ENCODE results near the gene NME7.

Gene NME7

DNA sequence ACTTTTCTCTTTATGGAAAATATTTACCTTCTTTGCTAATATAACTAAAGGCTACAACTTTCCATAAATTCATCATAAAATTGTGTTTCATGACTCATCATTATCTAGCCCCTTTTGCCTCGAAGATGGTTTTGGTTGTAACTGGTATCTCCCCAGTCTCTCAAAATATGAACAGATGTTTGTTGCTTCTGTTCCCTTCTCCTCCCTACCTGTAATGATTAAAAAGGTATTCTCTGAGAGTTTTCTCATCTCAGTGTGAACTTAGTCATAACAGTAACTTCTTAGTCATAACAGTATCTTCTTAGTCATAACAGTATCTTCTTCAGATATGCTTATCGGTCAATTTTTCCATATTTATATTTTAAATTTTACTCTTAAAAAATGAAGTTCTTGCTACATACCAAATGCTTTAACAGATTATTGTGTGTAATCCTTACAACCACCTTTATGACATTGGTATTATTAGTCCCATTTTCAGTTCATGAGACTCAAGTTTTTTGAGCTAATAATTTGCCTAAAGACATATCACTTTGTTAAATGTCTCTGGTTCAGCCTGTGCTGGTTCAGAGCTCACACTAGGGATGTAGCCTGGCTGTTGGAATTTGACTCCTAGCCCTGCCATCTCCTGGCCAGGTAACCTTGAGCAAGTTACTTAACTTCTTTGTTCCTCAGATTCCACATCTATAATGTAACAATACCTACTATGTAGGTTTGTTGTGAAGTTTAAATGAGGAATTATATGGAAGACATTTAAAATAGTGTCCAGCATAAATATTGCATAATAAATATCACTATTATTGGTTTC is 228.5 kb downstream of the NME7 start:
- Histone ChIP-seq H3K27me3 (no peaks in the 10 kb centered on the region), H3K36me3 (no peaks in the 10 kb centered on the region), H3K4me3 (no peak overlapping the region), H3K27ac (no peak overlapping the region), H3K4me1 (no peaks in the 10 kb centered on the region), H3K9me3 (no peaks in the 10 kb centered on the region)
- intact Hi-C loops (cut with DNase I; ENCODE audit: low total_unique reads): no loop called here
- DNase-seq: no peak
- TF ChIP-seq, protein P1, sequence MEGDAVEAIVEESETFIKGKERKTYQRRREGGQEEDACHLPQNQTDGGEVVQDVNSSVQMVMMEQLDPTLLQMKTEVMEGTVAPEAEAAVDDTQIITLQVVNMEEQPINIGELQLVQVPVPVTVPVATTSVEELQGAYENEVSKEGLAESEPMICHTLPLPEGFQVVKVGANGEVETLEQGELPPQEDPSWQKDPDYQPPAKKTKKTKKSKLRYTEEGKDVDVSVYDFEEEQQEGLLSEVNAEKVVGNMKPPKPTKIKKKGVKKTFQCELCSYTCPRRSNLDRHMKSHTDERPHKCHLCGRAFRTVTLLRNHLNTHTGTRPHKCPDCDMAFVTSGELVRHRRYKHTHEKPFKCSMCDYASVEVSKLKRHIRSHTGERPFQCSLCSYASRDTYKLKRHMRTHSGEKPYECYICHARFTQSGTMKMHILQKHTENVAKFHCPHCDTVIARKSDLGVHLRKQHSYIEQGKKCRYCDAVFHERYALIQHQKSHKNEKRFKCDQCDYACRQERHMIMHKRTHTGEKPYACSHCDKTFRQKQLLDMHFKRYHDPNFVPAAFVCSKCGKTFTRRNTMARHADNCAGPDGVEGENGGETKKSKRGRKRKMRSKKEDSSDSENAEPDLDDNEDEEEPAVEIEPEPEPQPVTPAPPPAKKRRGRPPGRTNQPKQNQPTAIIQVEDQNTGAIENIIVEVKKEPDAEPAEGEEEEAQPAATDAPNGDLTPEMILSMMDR (IDR thresholded peaks at IDR 0.05): no peak

DNA sequence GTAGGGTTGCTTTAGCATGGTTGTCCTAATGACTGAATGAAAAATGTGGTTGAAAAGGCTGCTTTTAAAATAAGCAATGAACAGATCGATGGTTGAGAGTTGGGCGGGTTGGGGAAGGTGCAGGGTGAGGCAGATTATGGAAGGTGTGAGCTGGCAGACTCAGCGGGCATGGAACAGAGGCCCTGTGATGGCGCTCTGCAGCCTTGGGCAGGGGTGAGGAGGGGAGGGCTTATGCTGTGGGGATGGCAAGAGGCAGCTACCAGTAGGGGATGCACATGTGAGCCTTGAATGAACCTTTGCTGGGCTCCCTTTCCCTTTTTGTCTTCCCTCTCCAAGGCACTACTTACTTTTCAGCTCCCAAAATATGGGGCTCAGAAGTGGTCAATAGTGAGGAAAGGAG is 230.2 kb downstream of the NME7 start:
- Histone ChIP-seq H3K27me3 (no peaks in the 10 kb centered on the region), H3K4me3 (no peak overlapping the region), H3K9me3 (no peaks in the 10 kb centered on the region), H3K36me3 (no peaks in the 10 kb centered on the region), H3K27ac (no peak overlapping the region), H3K4me1 (no peaks in the 10 kb centered on the region)
- DNase-seq: no peak
- intact Hi-C loops (cut with DNase I; ENCODE audit: low total_unique reads): no loop called here
- TF ChIP-seq, protein P1 (IDR thresholded peaks at IDR 0.05): no peak

GRCh38 chr1:169133801-169134502 is 233.6 kb downstream of the NME7 start:
- H3K9me3 ChIP-seq: no peaks in the 10 kb centered on the region
- no peak overlapping the region for H3K27ac ChIP-seq
- intact Hi-C loops (cut with DNase I; ENCODE audit: low total_unique reads): no loop called here
- no peaks in the 10 kb centered on the region for H3K27me3 ChIP-seq
- peaks cover 0 to 3% (median 1%) of the 10 kb centered on the region in 3 donors for H3K36me3 ChIP-seq
- H3K4me3 ChIP-seq: no peak overlapping the region
- DNase-seq: no peak
- H3K4me1 ChIP-seq: peaks cover 0 to 9% (median 0%) of the 10 kb centered on the region in 4 donors
- TF ChIP-seq, protein P1 (IDR thresholded peaks at IDR 0.05): no peak

DNA sequence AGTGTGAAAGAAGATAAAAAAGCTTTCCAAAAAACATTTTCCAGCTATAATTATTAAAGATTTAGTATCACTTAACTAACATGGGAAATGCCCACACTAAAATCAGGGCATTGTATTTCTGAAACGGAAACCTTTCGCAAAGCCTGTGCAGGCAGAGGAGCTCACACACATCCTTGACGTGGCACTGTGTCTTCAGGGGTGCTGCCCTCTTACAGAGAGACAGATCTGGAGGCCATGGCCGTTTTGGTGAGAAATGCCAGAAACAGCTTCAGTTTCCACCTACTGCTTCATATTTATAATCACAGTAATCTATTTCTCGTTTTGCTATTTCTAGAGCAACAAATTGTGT is 234.4 kb downstream of the NME7 start:
- DNase-seq: no peak
- H3K9me3 ChIP-seq: no peaks in the 10 kb centered on the region
- TF ChIP-seq, protein P1 (IDR thresholded peaks at IDR 0.05): no peak
- H3K27ac ChIP-seq: no peak overlapping the region
- no peaks in the 10 kb centered on the region for H3K27me3 ChIP-seq
- intact Hi-C loops (cut with DNase I; ENCODE audit: low total_unique reads): no loop called here
- H3K4me1 ChIP-seq: peaks cover 0 to 9% (median 0%) of the 10 kb centered on the region in 4 donors
- no peak overlapping the region for H3K4me3 ChIP-seq
- H3K36me3 ChIP-seq: peaks cover 0 to 9% (median 3%) of the 10 kb centered on the region in 3 donors

GRCh38 chr1:169132512-169133227 is 234.9 kb downstream of the NME7 start:
- intact Hi-C loops (cut with DNase I; ENCODE audit: low total_unique reads): no loop called here
- H3K27me3 ChIP-seq: no peaks in the 10 kb centered on the region
- TF ChIP-seq, protein P1 (IDR thresholded peaks at IDR 0.05): no peak
- H3K36me3 ChIP-seq: peaks cover 0 to 12% (median 3%) of the 10 kb centered on the region in 3 donors
- no peak overlapping the region for H3K4me3 ChIP-seq
- no peak for DNase-seq
- peaks cover 0 to 9% (median 0%) of the 10 kb centered on the region in 4 donors for H3K4me1 ChIP-seq
- H3K27ac ChIP-seq: no peak overlapping the region
- H3K9me3 ChIP-seq: no peaks in the 10 kb centered on the region
